ENCODE data around the gene MSRB3. TPM values are rescaled to one million over a fixed set of nuclear protein-coding genes. Genes with fewer than 3 reads are reported as not detected.

The MSRB3 gene
- total RNA-seq, 4 donors from 2014 or later = 21.7 to 56.9 (median 26.4) TPM

GRCh38 chr12:65343801-65344200, 65.3 kb downstream of the MSRB3 start:
- Histone ChIP-seq H3K36me3 (no peaks in the 10 kb centered on the region), H3K27ac (no peak overlapping the region), H3K9me3 (no peaks in the 10 kb centered on the region), H3K4me1 (no peaks in the 10 kb centered on the region), H3K27me3 (no peaks in the 10 kb centered on the region), H3K4me3 (no peak overlapping the region)
- in situ Hi-C loops (cut with MboI; ENCODE audit: low pct_ligation_motif_present in 1 of 4, low pct_unique_long_range_greater_than_20kb in 1 of 4, low sequenced_read_pairs in 3 of 4) = no loop called here
- intact Hi-C loops (cut with DNase I; ENCODE audit: low total_unique reads) = no loop called here
- TF ChIP-seq POLR2AphosphoS5 (IDR thresholded peaks at IDR 0.05) = no peak
- no peak for TF ChIP-seq EP300 (IDR thresholded peaks at IDR 0.05; ENCODE audit: low read depth)
- TF ChIP-seq CTCF (IDR thresholded peaks at IDR 0.05) = no peak
- TF ChIP-seq POLR2A (IDR thresholded peaks at IDR 0.05) = no peak
- no peak for DNase-seq
- 21 to 30% methylated on average over 1 of the region's 1 CpG for WGBS, 2 donors (ENCODE audit: low coverage in 1 of 2)

DNA sequence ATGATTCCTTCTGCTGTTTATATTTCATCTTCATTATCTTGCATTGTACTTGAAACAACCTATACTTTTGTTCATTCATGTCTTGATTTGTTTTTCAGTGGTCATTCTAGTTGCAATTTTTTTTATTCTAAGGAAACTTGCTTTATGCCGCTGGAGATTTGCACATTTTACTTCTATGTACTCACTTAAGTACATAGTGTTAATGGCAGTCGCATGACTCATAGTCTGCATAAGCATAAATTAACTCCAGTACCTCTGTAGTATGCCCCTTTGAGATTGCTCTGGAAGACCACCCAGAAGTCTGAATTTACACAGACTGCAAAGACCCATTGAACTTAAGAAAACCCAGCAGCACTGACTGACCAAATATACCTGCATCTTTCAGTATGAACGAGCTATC, 77.0 kb downstream of the MSRB3 start:
- WGBS, 2 donors (ENCODE audit: low coverage in 1 of 2) = 57 to 59% methylated on average over 3 of the region's 3 CpGs
- Histone ChIP-seq H3K9me3 (no peaks in the 10 kb centered on the region), H3K4me1 (no peaks in the 10 kb centered on the region), H3K27ac (no peak overlapping the region), H3K27me3 (no peaks in the 10 kb centered on the region), H3K4me3 (no peak overlapping the region), H3K36me3 (no peaks in the 10 kb centered on the region)
- TF ChIP-seq EP300 (IDR thresholded peaks at IDR 0.05; ENCODE audit: low read depth) (no peak), POLR2A (IDR thresholded peaks at IDR 0.05) (no peak), CTCF (IDR thresholded peaks at IDR 0.05) (no peak), POLR2AphosphoS5 (IDR thresholded peaks at IDR 0.05) (no peak)
- no peak for DNase-seq
- intact Hi-C loops (cut with DNase I; ENCODE audit: low total_unique reads) (no loop called here), in situ Hi-C loops (cut with MboI; ENCODE audit: low pct_ligation_motif_present in 1 of 4, low pct_unique_long_range_greater_than_20kb in 1 of 4, low sequenced_read_pairs in 3 of 4) (no loop called here)

DNA sequence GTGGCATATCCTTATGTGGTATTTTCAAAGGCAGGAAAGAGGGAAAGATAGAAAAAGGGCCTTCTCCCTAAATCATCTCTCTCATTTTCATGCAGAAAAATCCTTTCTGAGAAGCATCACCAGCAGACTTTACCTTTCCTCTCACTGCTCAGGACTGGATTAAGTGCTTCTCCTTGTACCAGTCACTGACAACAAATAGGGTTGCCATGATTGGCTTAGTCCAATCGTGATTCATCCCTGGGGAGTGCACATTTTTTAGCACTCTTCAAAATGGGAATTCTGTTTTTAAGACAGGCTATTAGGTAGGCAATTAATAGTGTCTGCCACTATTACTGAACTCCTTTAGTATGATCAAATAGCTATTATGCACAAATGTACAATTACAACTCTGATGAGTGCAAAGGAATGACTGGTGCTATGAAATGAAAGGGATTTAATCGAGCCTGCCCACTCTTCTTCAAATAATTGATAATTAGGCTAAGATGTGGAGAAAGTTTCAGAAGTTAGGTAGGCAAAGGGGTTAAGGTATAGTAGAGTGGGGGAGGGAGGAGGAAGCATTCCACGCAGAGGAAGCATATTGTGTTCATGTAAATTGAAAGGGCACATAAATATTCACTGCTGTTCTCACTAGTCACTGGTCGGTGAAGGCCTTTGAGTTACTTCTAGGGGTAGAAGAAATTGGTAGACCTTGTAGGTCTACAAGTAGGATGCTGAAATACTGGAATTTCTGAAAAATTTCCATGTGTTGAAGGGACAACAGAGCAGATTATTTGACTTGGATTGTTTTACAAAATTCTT, 84.0 kb downstream of the MSRB3 start:
- H3K27me3 ChIP-seq = no peaks in the 10 kb centered on the region
- in situ Hi-C loops (cut with MboI; ENCODE audit: low pct_ligation_motif_present in 1 of 4, low pct_unique_long_range_greater_than_20kb in 1 of 4, low sequenced_read_pairs in 3 of 4) = no loop called here
- DNase-seq = no peak
- no peaks in the 10 kb centered on the region for H3K36me3 ChIP-seq
- H3K9me3 ChIP-seq = no peaks in the 10 kb centered on the region
- no peak overlapping the region for H3K4me3 ChIP-seq
- no peak overlapping the region for H3K27ac ChIP-seq
- intact Hi-C loops (cut with DNase I; ENCODE audit: low total_unique reads) = no loop called here
- 55 to 65% methylated on average over 4 of the region's 4 CpGs for WGBS, 2 donors (ENCODE audit: low coverage in 1 of 2)
- H3K4me1 ChIP-seq = no peaks in the 10 kb centered on the region
- TF ChIP-seq CTCF (IDR thresholded peaks at IDR 0.05) = no peak
- no peak for TF ChIP-seq EP300 (IDR thresholded peaks at IDR 0.05; ENCODE audit: low read depth)
- no peak for TF ChIP-seq POLR2A (IDR thresholded peaks at IDR 0.05)
- TF ChIP-seq POLR2AphosphoS5 (IDR thresholded peaks at IDR 0.05) = no peak

GRCh38 chr12:65364046-65364445, 85.6 kb downstream of the MSRB3 start:
- intact Hi-C loops (cut with DNase I; ENCODE audit: low total_unique reads) = no loop called here
- WGBS, 2 donors (ENCODE audit: low coverage in 1 of 2) = 67 to 72% methylated on average over 1 of the region's 1 CpG

More at GRCh38 chr12:65364046-65364445, 85.6 kb downstream of the MSRB3 start:
- H3K27ac ChIP-seq = no peak overlapping the region
- no peaks in the 10 kb centered on the region for H3K36me3 ChIP-seq
- H3K9me3 ChIP-seq = no peaks in the 10 kb centered on the region
- DNase-seq = no peak
- H3K4me1 ChIP-seq = no peaks in the 10 kb centered on the region
- in situ Hi-C loops (cut with MboI; ENCODE audit: low pct_ligation_motif_present in 1 of 4, low pct_unique_long_range_greater_than_20kb in 1 of 4, low sequenced_read_pairs in 3 of 4) = no loop called here
- no peak overlapping the region for H3K4me3 ChIP-seq
- no peak for TF ChIP-seq POLR2A (IDR thresholded peaks at IDR 0.05)
- no peak for TF ChIP-seq CTCF (IDR thresholded peaks at IDR 0.05)
- no peak for TF ChIP-seq POLR2AphosphoS5 (IDR thresholded peaks at IDR 0.05)
- TF ChIP-seq EP300 (IDR thresholded peaks at IDR 0.05; ENCODE audit: low read depth) = no peak
- no peaks in the 10 kb centered on the region for H3K27me3 ChIP-seq
